Measurements from ENCODE around the gene ESPN. TPM values are rescaled to one million over a fixed set of nuclear protein-coding genes. Genes with fewer than 3 reads are reported as not detected.
A peak's percentile ranks its signal among the peaks of the same experiment; 100 is the strongest.

Gene ESPN
- total and polyA plus RNA-seq, 2 experiments from 2014 or later, result 31.1 to 65.7 TPM

- Histone ChIP-seq H3K79me2 (no peaks in the 10 kb centered on the region), H3K9me3 (ENCODE audit: low read depth) (no peaks in the 10 kb centered on the region), H3K27ac (no peak overlapping the region), H3K4me1 (ENCODE audit: insufficient read depth) (peaks cover 15% of the 10 kb centered on the region), H2AFZ (peak overlapping the region; percentile 89), H3K4me3 (peak overlapping the region; percentile 97), H3K9me2 (replicated peaks; ENCODE audit: insufficient read depth) (no peaks in the 10 kb centered on the region), H3K36me3 (replicated peaks; ENCODE audit: insufficient read depth, low read depth) (no peaks in the 10 kb centered on the region), H3K27me3 (no peaks in the 10 kb centered on the region), H4K20me1 (ENCODE audit: insufficient read depth, poor library complexity, severe bottlenecking) (no peaks in the 10 kb centered on the region), H3K4me2 (peak overlapping the region; percentile 98)
- TF ChIP-seq, protein P1, sequence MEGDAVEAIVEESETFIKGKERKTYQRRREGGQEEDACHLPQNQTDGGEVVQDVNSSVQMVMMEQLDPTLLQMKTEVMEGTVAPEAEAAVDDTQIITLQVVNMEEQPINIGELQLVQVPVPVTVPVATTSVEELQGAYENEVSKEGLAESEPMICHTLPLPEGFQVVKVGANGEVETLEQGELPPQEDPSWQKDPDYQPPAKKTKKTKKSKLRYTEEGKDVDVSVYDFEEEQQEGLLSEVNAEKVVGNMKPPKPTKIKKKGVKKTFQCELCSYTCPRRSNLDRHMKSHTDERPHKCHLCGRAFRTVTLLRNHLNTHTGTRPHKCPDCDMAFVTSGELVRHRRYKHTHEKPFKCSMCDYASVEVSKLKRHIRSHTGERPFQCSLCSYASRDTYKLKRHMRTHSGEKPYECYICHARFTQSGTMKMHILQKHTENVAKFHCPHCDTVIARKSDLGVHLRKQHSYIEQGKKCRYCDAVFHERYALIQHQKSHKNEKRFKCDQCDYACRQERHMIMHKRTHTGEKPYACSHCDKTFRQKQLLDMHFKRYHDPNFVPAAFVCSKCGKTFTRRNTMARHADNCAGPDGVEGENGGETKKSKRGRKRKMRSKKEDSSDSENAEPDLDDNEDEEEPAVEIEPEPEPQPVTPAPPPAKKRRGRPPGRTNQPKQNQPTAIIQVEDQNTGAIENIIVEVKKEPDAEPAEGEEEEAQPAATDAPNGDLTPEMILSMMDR (IDR thresholded peaks at IDR 0.05; ENCODE audit: poor library complexity), result no peak
- TF ChIP-seq EZH2phosphoT487 (IDR thresholded peaks at IDR 0.05; ENCODE audit: low read depth, severe bottlenecking, unreplicated experiment), result no peak
- TF ChIP-seq EZH2 (IDR thresholded peaks at IDR 0.05; ENCODE audit: borderline replicate concordance), result no peak
- WGBS (ENCODE audit: low lambda C conversion rate, missing lambda C conversion rate), result under 1% methylated on average over 14 of the region's 74 CpGs
- peak; percentile 80 for DNase-seq (ENCODE audit: low spot score)
These were observed 72.8 kb downstream of the ESPN start for GRCh38 chr1:6497215-6497866.

DNA sequence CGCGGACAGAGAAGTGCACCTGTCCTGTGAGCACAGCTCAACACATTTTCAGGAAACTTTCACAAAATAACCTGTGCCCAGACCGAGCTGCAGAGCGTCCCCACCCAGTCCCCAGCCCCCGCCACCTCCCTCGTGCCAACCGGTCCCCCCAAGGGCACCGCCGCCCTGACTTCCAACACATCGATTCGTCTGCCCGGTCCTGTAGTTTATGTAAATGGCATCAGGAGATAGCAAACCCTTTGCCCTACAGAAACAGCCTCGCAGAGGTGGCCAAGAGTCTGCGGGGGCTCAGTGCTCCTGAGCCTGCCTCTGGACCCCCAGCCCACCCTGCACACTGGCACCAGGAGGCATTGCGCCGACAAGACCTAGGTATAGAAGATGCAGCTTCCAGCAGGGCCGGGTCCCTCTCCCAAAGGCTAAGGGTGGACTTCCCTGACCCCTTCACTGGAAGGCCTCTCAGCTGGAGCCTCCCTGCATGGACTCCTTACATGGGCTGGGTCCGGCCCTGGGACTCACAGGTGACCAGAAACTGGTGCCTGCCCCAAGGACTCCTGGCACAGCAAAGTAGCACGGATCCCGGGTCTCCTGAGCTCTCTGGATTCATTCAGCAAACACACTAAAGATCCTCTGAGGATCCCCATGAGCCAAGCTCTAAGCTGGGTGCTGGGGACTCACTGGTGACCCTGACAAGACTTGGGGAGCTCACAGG is 73.4 kb downstream of the ESPN start:
- H3K4me1 ChIP-seq (ENCODE audit: insufficient read depth), result peaks cover 15% of the 10 kb centered on the region
- H3K27ac ChIP-seq, result no peak overlapping the region
- TF ChIP-seq, protein P1 (IDR thresholded peaks at IDR 0.05; ENCODE audit: poor library complexity), result no peak
- no peak for TF ChIP-seq EZH2phosphoT487 (IDR thresholded peaks at IDR 0.05; ENCODE audit: low read depth, severe bottlenecking, unreplicated experiment)
- no peak for TF ChIP-seq EZH2 (IDR thresholded peaks at IDR 0.05; ENCODE audit: borderline replicate concordance)
- H3K4me3 ChIP-seq, result peak overlapping the region; percentile 97
- no peaks in the 10 kb centered on the region for H3K79me2 ChIP-seq
- H3K4me2 ChIP-seq, result peak overlapping the region; percentile 98
- no peak for DNase-seq (ENCODE audit: low spot score)
- H3K9me3 ChIP-seq (ENCODE audit: low read depth), result no peaks in the 10 kb centered on the region
- H3K27me3 ChIP-seq, result no peaks in the 10 kb centered on the region
- H2AFZ ChIP-seq, result no peak overlapping the region
- H4K20me1 ChIP-seq (ENCODE audit: insufficient read depth, poor library complexity, severe bottlenecking), result no peaks in the 10 kb centered on the region
- 47% methylated on average over 19 of the region's 20 CpGs for WGBS (ENCODE audit: low lambda C conversion rate, missing lambda C conversion rate)
- no peaks in the 10 kb centered on the region for H3K9me2 ChIP-seq (replicated peaks; ENCODE audit: insufficient read depth)
- H3K36me3 ChIP-seq (replicated peaks; ENCODE audit: insufficient read depth, low read depth), result no peaks in the 10 kb centered on the region

GRCh38 chr1:6498576-6499111 is 74.1 kb downstream of the ESPN start:
- Histone ChIP-seq H2AFZ (no peak overlapping the region), H3K27ac (no peak overlapping the region), H3K4me2 (no peak overlapping the region), H3K4me3 (no peak overlapping the region), H3K79me2 (no peaks in the 10 kb centered on the region), H3K4me1 (ENCODE audit: insufficient read depth) (peaks cover 15% of the 10 kb centered on the region), H3K27me3 (no peaks in the 10 kb centered on the region), H4K20me1 (ENCODE audit: insufficient read depth, poor library complexity, severe bottlenecking) (no peaks in the 10 kb centered on the region), H3K9me3 (ENCODE audit: low read depth) (no peaks in the 10 kb centered on the region), H3K9me2 (replicated peaks; ENCODE audit: insufficient read depth) (no peaks in the 10 kb centered on the region), H3K36me3 (replicated peaks; ENCODE audit: insufficient read depth, low read depth) (no peaks in the 10 kb centered on the region)
- WGBS (ENCODE audit: low lambda C conversion rate, missing lambda C conversion rate), result 82% methylated on average over 13 of the region's 13 CpGs
- DNase-seq (ENCODE audit: low spot score), result no peak
- TF ChIP-seq, protein P1 (IDR thresholded peaks at IDR 0.05; ENCODE audit: poor library complexity), result no peak
- no peak for TF ChIP-seq EZH2 (IDR thresholded peaks at IDR 0.05; ENCODE audit: borderline replicate concordance)
- TF ChIP-seq EZH2phosphoT487 (IDR thresholded peaks at IDR 0.05; ENCODE audit: low read depth, severe bottlenecking, unreplicated experiment), result no peak
